Measurements from ENCODE around the gene PSTPIP2. TPM values are rescaled to one million over a fixed set of nuclear protein-coding genes. Genes with fewer than 3 reads are reported as not detected.

The PSTPIP2 gene
- total and polyA plus RNA-seq, 2 experiments from 2014 or later: 1.4 to 2.6 TPM

DNA sequence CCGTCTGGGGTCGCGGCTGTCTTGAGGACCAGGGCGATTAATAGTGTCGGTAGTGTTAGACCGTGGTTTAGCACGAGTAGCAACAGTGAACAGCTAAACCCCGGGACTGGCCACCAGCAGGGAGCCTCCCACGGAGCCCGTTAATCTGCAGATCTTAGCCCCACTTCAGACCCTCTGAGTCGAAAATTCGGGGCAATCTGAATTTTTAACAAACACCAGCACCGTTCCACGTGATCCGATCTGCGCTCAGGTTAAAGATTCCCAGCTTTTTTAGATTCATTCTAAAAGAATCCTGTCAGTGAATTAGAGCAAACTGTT lies 26.5 kb upstream of the PSTPIP2 start:
- TF ChIP-seq, protein P1, sequence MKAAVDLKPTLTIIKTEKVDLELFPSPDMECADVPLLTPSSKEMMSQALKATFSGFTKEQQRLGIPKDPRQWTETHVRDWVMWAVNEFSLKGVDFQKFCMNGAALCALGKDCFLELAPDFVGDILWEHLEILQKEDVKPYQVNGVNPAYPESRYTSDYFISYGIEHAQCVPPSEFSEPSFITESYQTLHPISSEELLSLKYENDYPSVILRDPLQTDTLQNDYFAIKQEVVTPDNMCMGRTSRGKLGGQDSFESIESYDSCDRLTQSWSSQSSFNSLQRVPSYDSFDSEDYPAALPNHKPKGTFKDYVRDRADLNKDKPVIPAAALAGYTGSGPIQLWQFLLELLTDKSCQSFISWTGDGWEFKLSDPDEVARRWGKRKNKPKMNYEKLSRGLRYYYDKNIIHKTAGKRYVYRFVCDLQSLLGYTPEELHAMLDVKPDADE (IDR thresholded peaks at IDR 0.05): no peak
- TF ChIP-seq EZH2 (IDR thresholded peaks at IDR 0.05; ENCODE audit: low read depth, unreplicated experiment) (no peak), ZNF331 (CRISPR knock-in tag; IDR thresholded peaks at IDR 0.05; ENCODE audit: low read depth) (no peak), EZH2phosphoT487 (IDR thresholded peaks at IDR 0.05; ENCODE audit: unreplicated experiment) (no peak)
- TF ChIP-seq, protein P2, sequence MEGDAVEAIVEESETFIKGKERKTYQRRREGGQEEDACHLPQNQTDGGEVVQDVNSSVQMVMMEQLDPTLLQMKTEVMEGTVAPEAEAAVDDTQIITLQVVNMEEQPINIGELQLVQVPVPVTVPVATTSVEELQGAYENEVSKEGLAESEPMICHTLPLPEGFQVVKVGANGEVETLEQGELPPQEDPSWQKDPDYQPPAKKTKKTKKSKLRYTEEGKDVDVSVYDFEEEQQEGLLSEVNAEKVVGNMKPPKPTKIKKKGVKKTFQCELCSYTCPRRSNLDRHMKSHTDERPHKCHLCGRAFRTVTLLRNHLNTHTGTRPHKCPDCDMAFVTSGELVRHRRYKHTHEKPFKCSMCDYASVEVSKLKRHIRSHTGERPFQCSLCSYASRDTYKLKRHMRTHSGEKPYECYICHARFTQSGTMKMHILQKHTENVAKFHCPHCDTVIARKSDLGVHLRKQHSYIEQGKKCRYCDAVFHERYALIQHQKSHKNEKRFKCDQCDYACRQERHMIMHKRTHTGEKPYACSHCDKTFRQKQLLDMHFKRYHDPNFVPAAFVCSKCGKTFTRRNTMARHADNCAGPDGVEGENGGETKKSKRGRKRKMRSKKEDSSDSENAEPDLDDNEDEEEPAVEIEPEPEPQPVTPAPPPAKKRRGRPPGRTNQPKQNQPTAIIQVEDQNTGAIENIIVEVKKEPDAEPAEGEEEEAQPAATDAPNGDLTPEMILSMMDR (conservative IDR thresholded peaks at IDR 0.05; ENCODE audit: low read depth in 2 of 2): no peak
- TF ChIP-seq, protein P3, sequence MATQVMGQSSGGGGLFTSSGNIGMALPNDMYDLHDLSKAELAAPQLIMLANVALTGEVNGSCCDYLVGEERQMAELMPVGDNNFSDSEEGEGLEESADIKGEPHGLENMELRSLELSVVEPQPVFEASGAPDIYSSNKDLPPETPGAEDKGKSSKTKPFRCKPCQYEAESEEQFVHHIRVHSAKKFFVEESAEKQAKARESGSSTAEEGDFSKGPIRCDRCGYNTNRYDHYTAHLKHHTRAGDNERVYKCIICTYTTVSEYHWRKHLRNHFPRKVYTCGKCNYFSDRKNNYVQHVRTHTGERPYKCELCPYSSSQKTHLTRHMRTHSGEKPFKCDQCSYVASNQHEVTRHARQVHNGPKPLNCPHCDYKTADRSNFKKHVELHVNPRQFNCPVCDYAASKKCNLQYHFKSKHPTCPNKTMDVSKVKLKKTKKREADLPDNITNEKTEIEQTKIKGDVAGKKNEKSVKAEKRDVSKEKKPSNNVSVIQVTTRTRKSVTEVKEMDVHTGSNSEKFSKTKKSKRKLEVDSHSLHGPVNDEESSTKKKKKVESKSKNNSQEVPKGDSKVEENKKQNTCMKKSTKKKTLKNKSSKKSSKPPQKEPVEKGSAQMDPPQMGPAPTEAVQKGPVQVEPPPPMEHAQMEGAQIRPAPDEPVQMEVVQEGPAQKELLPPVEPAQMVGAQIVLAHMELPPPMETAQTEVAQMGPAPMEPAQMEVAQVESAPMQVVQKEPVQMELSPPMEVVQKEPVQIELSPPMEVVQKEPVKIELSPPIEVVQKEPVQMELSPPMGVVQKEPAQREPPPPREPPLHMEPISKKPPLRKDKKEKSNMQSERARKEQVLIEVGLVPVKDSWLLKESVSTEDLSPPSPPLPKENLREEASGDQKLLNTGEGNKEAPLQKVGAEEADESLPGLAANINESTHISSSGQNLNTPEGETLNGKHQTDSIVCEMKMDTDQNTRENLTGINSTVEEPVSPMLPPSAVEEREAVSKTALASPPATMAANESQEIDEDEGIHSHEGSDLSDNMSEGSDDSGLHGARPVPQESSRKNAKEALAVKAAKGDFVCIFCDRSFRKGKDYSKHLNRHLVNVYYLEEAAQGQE (IDR thresholded peaks at IDR 0.05; ENCODE audit: unreplicated experiment): no peak
- peak overlapping the region; percentile 100 for H3K4me3 ChIP-seq

More for the DNA sequence above, 26.5 kb upstream of the PSTPIP2 start:
- Histone ChIP-seq H3K4me2 (peak overlapping the region; percentile 85), H3K4me1 (ENCODE audit: insufficient read depth) (peaks cover 10% of the 10 kb centered on the region), H3K36me3 (ENCODE audit: insufficient read depth) (peaks cover 15% of the 10 kb centered on the region), H3K27ac (ENCODE audit: low read depth) (peak overlapping the region; percentile 68), H3K9me2 (ENCODE audit: insufficient read depth) (no peaks in the 10 kb centered on the region), H3F3A (replicated peaks; ENCODE audit: low read depth) (0 out of 2 replicates have a peak, but pooled peaks cover 4% of the 10 kb centered on the region), H2AFZ (peak overlapping the region; percentile 33; the same call in 1 of the 2 replicates), H3K27me3 (ENCODE audit: insufficient read depth) (no peaks in the 10 kb centered on the region), H4K20me1 (replicated peaks; ENCODE audit: insufficient read depth) (peaks cover 35% of the 10 kb centered on the region; the same call in 1 of the 2 replicates), H3K79me2 (replicated peaks; ENCODE audit: insufficient read depth) (peaks cover 45% of the 10 kb centered on the region)
- H3K4me1 Mint-ChIP-seq: peaks cover 16% of the 10 kb centered on the region; the same call in 2 of the 3 replicates
- H3K9me3 Mint-ChIP-seq: no peaks in the 10 kb centered on the region; the same call in 2 of the 3 replicates
- H3K27ac Mint-ChIP-seq: peak overlapping the region; percentile 99
- peak overlapping the region; percentile 99 for H3K4me3 Mint-ChIP-seq
- no peak for DNase-seq (ENCODE audit: low spot score)
- no peak for ATAC-seq
- H3K36me3 Mint-ChIP-seq (ENCODE audit: low read depth): peaks cover 29% of the 10 kb centered on the region
- H3K27me3 Mint-ChIP-seq (ENCODE audit: insufficient read depth, low read depth, poor library complexity): peaks cover 9% of the 10 kb centered on the region
